Chondrocyte (in vitro differentiated cells): Measurements from ENCODE around the gene FAAP20. TPM values are rescaled to one million over a fixed set of nuclear protein-coding genes. Genes with fewer than 3 reads are reported as not detected.

Experiments
- DNase-seq: peaks from one replicate; pipeline ENCODE4 v3.0.0; 2021; ENCODE audit warnings: mixed read lengths, low spot score
- H3K27ac Mint-ChIP-seq: one replicate; pipeline ENCODE4 v1.8.0; 2021; ENCODE audit warnings: mild to moderate bottlenecking, moderate library complexity, mixed read lengths; ENCODE audit not compliant: unreplicated experiment
- H3K27me3 Mint-ChIP-seq: 2 replicates; pipeline ENCODE4 v1.8.0; 2021; ENCODE audit warnings: low read depth, mixed read lengths
- H3K36me3 Mint-ChIP-seq: 2 replicates; pipeline ENCODE4 v1.8.0; 2021; ENCODE audit warnings: low read depth, mixed read lengths
- H3K4me1 Mint-ChIP-seq: 2 replicates; pipeline ENCODE4 v1.8.0; 2021; ENCODE audit warnings: low read depth, mild to moderate bottlenecking, mixed read lengths
- H3K4me3 Mint-ChIP-seq: one replicate; pipeline ENCODE4 v1.8.0; 2021; ENCODE audit warnings: mild to moderate bottlenecking, moderate library complexity, mixed read lengths; ENCODE audit not compliant: unreplicated experiment
- H3K9me3 Mint-ChIP-seq: 2 replicates; pipeline ENCODE4 v1.8.0; 2021; ENCODE audit warnings: low read depth, mixed read lengths
- CTCF ChIP-seq: fragments of 200-600 bp; sonication (generic); IDR thresholded peaks from 2 replicates; pipeline ENCODE4 v1.5.0; 2021; ENCODE audit warnings: antibody characterized with exemption, mild to moderate bottlenecking, moderate library complexity
- total RNA-seq: library from RNA; stranded (reverse); gene quantifications from 3 replicates; pipeline ENCODE4 v1.2.1, GENCODE V29; 2021

FAAP20 gene
- total RNA-seq, 1 donor from 2014 or later, result 69.2 TPM

GRCh38 chr1:2199042-2199810, 4.7 kb upstream of the FAAP20 start:
- H3K4me1 Mint-ChIP-seq, result peaks cover 15% of the 10 kb centered on the region
- peak overlapping the region; percentile 71 for H3K4me3 Mint-ChIP-seq
- no peaks in the 10 kb centered on the region for H3K36me3 Mint-ChIP-seq
- H3K27me3 Mint-ChIP-seq, result no peaks in the 10 kb centered on the region
- no peak for DNase-seq
- peak overlapping the region; percentile 65 for H3K27ac Mint-ChIP-seq
- H3K9me3 Mint-ChIP-seq, result no peaks in the 10 kb centered on the region
- TF ChIP-seq CTCF, result peak; percentile 54

- H3K36me3 Mint-ChIP-seq, result no peaks in the 10 kb centered on the region
- no peak for TF ChIP-seq CTCF
- no peaks in the 10 kb centered on the region for H3K27me3 Mint-ChIP-seq
- no peaks in the 10 kb centered on the region for H3K9me3 Mint-ChIP-seq
- DNase-seq, result no peak
- H3K4me3 Mint-ChIP-seq, result no peak overlapping the region
- H3K27ac Mint-ChIP-seq, result no peak overlapping the region
- H3K4me1 Mint-ChIP-seq, result peaks cover 16% of the 10 kb centered on the region
Measured at GRCh38 chr1:2198571-2198970, 4.0 kb upstream of the FAAP20 start.

- TF ChIP-seq CTCF, result no peak
- no peak for DNase-seq
- H3K36me3 Mint-ChIP-seq, result no peaks in the 10 kb centered on the region
- no peaks in the 10 kb centered on the region for H3K27me3 Mint-ChIP-seq
- H3K9me3 Mint-ChIP-seq, result no peaks in the 10 kb centered on the region
- H3K27ac Mint-ChIP-seq, result no peak overlapping the region
- peaks cover 22% of the 10 kb centered on the region for H3K4me1 Mint-ChIP-seq
- no peak overlapping the region for H3K4me3 Mint-ChIP-seq
Measured at GRCh38 chr1:2197707-2198165, 3.2 kb upstream of the FAAP20 start.

DNA sequence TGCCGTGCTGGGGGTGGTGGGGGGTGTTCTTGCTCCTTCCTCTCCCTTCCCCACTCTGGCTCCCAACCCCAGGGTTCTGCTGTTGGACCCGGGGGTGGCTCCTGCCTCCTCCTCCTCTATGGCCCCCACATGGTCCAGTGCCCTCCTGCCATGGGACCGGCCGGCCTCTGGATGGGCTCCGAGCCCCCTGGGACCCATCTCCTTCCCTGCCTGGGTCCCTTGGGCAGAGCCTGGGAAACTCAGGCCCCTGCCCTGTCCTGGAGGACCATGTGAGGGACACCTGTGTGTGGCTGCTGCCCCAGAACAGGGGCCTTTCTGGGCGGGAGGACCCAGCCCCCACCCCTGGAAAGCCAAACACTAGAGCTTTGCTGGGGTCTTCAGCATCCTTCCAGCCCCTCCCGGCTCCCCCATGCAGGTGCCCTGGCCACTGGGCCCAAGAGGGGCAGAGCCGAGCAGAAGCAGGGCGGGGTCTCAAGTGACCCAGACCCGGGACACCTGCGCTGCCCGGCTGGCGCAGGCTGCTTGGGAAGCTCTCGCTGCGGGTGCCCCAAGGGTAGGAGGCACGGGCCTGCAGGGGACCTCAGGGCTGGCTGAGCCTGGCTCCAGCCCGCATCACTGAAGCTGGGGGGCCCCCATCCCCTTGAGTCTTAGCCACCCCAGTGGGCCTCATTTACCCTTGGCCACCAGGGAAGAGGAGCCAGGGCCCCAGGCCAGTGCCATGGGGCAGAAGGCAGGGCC, 2.5 kb upstream of the FAAP20 start:
- H3K36me3 Mint-ChIP-seq, result no peaks in the 10 kb centered on the region
- H3K9me3 Mint-ChIP-seq, result no peaks in the 10 kb centered on the region
- DNase-seq, result no peak
- no peak for TF ChIP-seq CTCF
- H3K4me3 Mint-ChIP-seq, result no peak overlapping the region
- no peak overlapping the region for H3K27ac Mint-ChIP-seq
- peaks cover 28% of the 10 kb centered on the region for H3K4me1 Mint-ChIP-seq
- no peaks in the 10 kb centered on the region for H3K27me3 Mint-ChIP-seq

- TF ChIP-seq CTCF, result no peak
- no peaks in the 10 kb centered on the region for H3K36me3 Mint-ChIP-seq
- H3K27ac Mint-ChIP-seq, result no peak overlapping the region
- no peak for DNase-seq
- no peaks in the 10 kb centered on the region for H3K27me3 Mint-ChIP-seq
- no peak overlapping the region for H3K4me3 Mint-ChIP-seq
- peaks cover 38% of the 10 kb centered on the region for H3K4me1 Mint-ChIP-seq
- H3K9me3 Mint-ChIP-seq, result no peaks in the 10 kb centered on the region
Measured at GRCh38 chr1:2195785-2196184, 1.2 kb upstream of the FAAP20 start.
